ENCODE data around the gene DNAJC4. TPM values are rescaled to one million over a fixed set of nuclear protein-coding genes. Genes with fewer than 3 reads are reported as not detected.

DNAJC4 gene
- total and polyA plus RNA-seq, 3 experiments from 2014 or later, result 25.5 to 28.7 (median 26.4) TPM

DNA sequence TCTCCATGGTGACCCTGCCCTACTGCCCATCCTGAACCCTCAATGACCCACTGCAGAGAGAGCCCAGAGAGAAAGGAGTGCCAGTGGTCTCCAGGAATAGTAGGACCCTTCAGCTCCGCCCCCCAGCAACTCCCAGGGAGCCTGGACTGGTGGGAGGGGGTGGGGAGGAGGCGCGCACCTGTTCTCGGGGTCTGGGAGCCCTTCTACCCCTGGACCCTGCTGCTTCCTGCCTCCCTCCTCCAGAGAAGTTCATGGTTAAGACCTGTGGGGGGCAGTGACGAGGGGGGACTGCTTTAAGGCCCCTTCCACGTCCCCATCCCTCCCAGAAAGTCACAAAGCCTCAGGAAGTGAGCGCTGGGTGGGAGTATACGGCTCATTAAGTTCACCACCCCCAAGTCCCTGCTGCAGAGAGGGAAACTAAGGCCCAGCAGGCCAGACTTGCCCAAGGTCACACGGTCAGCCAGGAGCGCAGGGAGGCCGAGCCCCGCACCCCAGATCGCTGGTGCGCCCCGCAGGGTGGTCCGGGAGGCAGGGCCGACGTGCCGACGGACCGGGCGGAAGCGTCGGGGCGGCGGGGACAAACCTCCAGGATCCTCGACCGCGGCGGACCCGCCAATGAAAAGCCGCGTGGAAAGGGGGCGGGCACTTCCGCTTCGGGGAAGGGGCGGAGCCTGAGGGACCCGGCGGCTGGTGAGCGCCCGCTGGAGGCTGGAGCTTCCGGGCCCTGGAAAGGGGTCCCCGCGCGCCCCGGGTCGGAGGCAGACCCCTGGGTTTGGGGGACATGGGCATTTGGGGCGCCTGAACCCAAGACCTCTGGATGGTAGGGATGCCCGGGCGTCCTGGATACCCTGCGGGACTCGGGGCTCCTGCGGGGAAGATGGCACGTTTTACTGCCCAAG lies 4.5 kb upstream of the DNAJC4 start, which contains the start of the genes NUDT22 and TRPT1:
Gene NUDT22 (plus strand): TSS at position 667 of the 899 bp plus-strand sequence. CDS start 379 bp downstream, outside the sequence.
Gene TRPT1 (minus strand): TSS at position 579 of the 899 bp plus-strand sequence. CDS start 326 bp downstream, at position 253.
- Mint-ChIP-seq H3K36me3 (peaks cover 0 to 24% (median 0%) of the 10 kb centered on the region in 3 donors), H3K4me1 (peaks cover 30 to 51% (median 31%) of the 10 kb centered on the region in 3 donors), H3K9me3 (no peaks in the 10 kb centered on the region), H3K27ac (peak within 1 kb of the TSS; percentile 89 to 96 (median 93)), H3K4me3 (peak within 1 kb of the TSS; percentile 90 to 94 (median 92)), H3K27me3 (no peaks in the 10 kb centered on the region)
- H3K27me3 ChIP-seq (ENCODE audit: insufficient read depth, low read length, poor library complexity, severe bottlenecking), result no peaks in the 10 kb centered on the region
- no peaks in the 10 kb centered on the region for H3K9me3 ChIP-seq (ENCODE audit: low read length)
- peak; percentile 86 to 93 (median 88) for DNase-seq
- peaks cover 35% of the 10 kb centered on the region for H3K4me1 ChIP-seq (ENCODE audit: insufficient read depth, low read length)
- H3K27ac ChIP-seq (ENCODE audit: low read depth, low read length), result peak within 1 kb of the TSS; percentile 88
- ChIA-PET POLR2A (interaction anchor here (0.5 to 6.2 kb wide), 15 partner anchors 10 to 78 kb away, joined by 3 to 69 read pairs (median 4); partner anchors contain the start of genes FERMT3, FKBP2, GPR137 and PPP1R14B), CTCF (interaction anchor here (0.7 to 12.0 kb wide), 16 partner anchors 8 to 78 kb away, joined by 3 to 143 read pairs (median 5); partner anchors contain the start of genes BAD, CATSPERZ, FERMT3 and STIP1)
- H3K36me3 ChIP-seq (ENCODE audit: insufficient read depth, low read length), result peaks cover 9% of the 10 kb centered on the region
- peak within 1 kb of the TSS; percentile 90 for H3K4me3 ChIP-seq (ENCODE audit: low read length)

DNA sequence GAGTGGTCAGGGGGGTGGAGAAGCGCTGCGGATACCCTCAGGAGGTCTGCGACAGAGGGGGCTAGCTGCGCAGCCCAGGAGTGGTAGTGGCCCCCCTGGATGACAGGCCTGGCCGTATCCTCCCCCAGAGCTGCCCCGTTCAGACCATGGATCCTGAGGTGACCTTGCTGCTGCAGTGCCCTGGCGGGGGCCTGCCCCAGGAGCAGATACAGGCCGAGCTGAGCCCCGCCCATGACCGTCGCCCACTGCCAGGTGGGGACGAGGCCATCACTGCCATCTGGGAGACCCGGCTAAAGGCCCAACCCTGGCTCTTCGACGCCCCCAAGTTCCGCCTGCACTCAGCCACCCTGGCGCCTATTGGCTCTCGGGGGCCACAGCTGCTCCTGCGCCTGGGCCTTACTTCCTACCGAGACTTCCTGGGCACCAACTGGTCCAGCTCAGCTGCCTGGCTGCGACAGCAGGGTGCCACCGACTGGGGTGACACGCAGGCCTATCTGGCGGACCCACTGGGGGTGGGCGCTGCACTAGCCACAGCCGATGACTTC lies 3.8 kb upstream of the DNAJC4 start:
- H3K27me3 Mint-ChIP-seq, result no peaks in the 10 kb centered on the region
- ChIA-PET CTCF (interaction anchor here (0.8 to 12.0 kb wide), 13 partner anchors 9 to 78 kb away, joined by 3 to 143 read pairs (median 5); partner anchors contain the start of genes BAD, CATSPERZ, FERMT3 and STIP1), POLR2A (interaction anchor here (0.5 to 6.2 kb wide), 13 partner anchors 9 to 76 kb away, joined by 3 to 69 read pairs (median 7); partner anchors contain the start of genes FERMT3, FKBP2, GPR137 and PPP1R14B)
- peaks cover 32 to 56% (median 36%) of the 10 kb centered on the region in 3 donors for H3K4me1 Mint-ChIP-seq
- H3K36me3 Mint-ChIP-seq, result peaks cover 0 to 18% (median 0%) of the 10 kb centered on the region in 3 donors
- Histone ChIP-seq H3K4me1 (ENCODE audit: insufficient read depth, low read length) (peaks cover 42% of the 10 kb centered on the region), H3K9me3 (ENCODE audit: low read length) (no peaks in the 10 kb centered on the region), H3K4me3 (ENCODE audit: low read length) (peak overlapping the region; percentile 90), H3K27ac (ENCODE audit: low read depth, low read length) (peak overlapping the region; percentile 88), H3K36me3 (ENCODE audit: insufficient read depth, low read length) (peaks cover 5% of the 10 kb centered on the region), H3K27me3 (ENCODE audit: insufficient read depth, low read length, poor library complexity, severe bottlenecking) (no peaks in the 10 kb centered on the region)
- H3K4me3 Mint-ChIP-seq, result peak overlapping the region; percentile 90 to 94 (median 92)
- peak overlapping the region; percentile 79 to 96 (median 89) for H3K27ac Mint-ChIP-seq
- peak; percentile 56 to 78 (median 62) for DNase-seq
- no peaks in the 10 kb centered on the region for H3K9me3 Mint-ChIP-seq

DNA sequence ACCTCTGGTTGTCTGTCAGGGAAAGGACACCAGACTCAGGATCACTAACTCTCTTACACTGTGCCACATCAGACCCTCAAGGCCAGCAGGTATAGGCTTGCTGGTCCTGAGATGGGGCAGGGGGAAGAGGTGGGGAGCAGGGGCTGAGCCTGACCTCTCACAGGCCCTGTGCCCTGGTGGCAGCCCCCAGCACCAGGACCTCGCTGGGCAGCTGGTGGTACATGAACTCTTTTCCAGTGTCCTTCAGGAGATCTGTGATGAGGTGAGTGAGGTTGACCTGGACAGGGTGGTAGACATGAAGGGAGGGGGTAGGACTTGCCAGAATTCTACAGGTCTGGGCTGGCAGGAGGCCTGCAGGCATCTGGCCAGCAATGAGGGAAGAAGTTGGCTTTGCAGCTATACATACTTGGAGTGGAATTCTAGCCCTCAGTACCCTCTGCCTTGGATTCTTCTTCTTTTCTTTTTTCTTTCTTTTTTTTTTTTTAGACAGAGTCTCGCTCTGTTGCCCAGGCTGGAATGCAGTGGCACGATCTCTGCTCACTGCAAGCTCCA lies 2.9 kb upstream of the DNAJC4 start:
- Histone ChIP-seq H3K27me3 (ENCODE audit: insufficient read depth, low read length, poor library complexity, severe bottlenecking) (no peaks in the 10 kb centered on the region), H3K9me3 (ENCODE audit: low read length) (no peaks in the 10 kb centered on the region), H3K36me3 (ENCODE audit: insufficient read depth, low read length) (peaks cover 5% of the 10 kb centered on the region), H3K4me1 (ENCODE audit: insufficient read depth, low read length) (peaks cover 48% of the 10 kb centered on the region), H3K4me3 (ENCODE audit: low read length) (peak overlapping the region; percentile 90), H3K27ac (ENCODE audit: low read depth, low read length) (peak overlapping the region; percentile 88)
- no peak for DNase-seq
- H3K36me3 Mint-ChIP-seq, result peaks cover 0 to 16% (median 0%) of the 10 kb centered on the region in 3 donors
- H3K9me3 Mint-ChIP-seq, result no peaks in the 10 kb centered on the region
- peak overlapping the region; percentile 79 to 96 (median 90) for H3K27ac Mint-ChIP-seq
- peaks cover 35 to 65% (median 43%) of the 10 kb centered on the region in 3 donors for H3K4me1 Mint-ChIP-seq
- no peaks in the 10 kb centered on the region for H3K27me3 Mint-ChIP-seq
- peak overlapping the region; percentile 90 to 94 (median 92) for H3K4me3 Mint-ChIP-seq
- ChIA-PET CTCF (interaction anchor here (1.2 to 12.0 kb wide), 8 partner anchors 9 to 77 kb away, joined by 4 to 143 read pairs (median 6); partner anchors contain the start of genes BAD, CATSPERZ and FERMT3), POLR2A (interaction anchor here (1.9 to 6.2 kb wide), 4 partner anchors 13 to 76 kb away, joined by 8 to 69 read pairs (median 10); partner anchors contain the start of genes FERMT3, FKBP2 and PPP1R14B)

DNA sequence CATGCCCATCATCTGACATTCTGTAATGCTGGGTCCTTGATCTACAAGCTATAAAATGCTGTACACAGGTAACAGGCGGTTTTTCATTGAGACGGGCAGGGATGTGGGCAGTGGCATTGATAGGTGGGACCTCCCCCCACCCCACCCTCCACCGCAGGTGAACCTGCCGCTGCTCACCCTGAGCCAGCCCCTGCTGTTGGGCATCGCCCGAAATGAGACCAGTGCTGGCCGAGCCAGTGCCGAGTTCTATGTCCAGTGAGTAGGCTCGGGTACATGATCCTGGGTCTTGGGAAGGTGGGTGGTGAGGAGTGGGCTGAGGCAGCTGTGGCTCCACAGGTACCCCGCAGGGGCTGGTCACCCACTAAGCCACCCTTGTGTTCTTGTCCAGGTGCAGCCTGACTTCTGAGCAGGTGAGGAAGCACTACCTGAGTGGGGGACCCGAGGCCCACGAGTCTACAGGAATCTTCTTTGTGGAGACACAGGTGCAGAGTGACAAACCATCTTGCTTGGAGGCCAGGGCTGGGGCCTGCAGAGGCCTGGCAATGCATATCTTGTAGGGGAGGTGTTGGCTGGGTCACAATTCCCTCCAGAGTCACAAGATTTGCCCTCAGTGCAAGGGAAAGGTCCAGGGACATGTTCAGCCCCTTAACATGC lies 1.1 kb upstream of the DNAJC4 start:
- peaks cover 0 to 10% (median 0%) of the 10 kb centered on the region in 3 donors for H3K36me3 Mint-ChIP-seq
- peak overlapping the region; percentile 70 for H3K4me3 ChIP-seq (ENCODE audit: low read length)

DNA sequence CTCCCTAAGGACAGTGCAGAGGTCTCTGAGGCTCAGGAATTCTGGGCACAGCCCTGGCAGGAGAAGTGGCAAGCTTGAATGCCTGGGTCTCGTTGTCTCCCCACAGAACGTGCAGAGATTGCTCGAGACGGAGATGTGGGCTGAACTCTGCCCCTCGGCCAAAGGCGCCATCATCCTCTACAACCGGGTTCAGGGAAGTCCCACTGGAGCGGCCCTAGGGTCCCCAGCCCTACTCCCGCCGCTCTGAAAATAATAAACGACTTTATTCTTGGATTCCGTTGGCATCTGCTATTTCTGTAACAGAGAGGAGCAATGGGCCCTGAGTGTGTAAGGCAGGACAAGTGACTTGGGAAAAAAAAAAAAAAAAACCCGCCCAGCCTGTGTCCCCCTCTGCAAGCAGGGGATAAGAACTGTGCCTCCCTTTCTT lies 591 bp upstream of the DNAJC4 start:
- CTCF ChIA-PET, result interaction anchor here (0.9 to 1.6 kb wide), 4 partner anchors 20 to 72 kb away, joined by 3 to 7 read pairs (median 6); partner anchors contain the start of gene FERMT3
- no peaks in the 10 kb centered on the region for H3K9me3 Mint-ChIP-seq
- H3K36me3 Mint-ChIP-seq, result peaks cover 0 to 10% (median 0%) of the 10 kb centered on the region in 3 donors
- peak overlapping the region; percentile 88 to 96 (median 93) for H3K27ac Mint-ChIP-seq
- H3K27me3 Mint-ChIP-seq, result peaks cover 0 to 2% of the 10 kb centered on the region in 2 donors
- POLR2A ChIA-PET, result interaction anchor here (0.5 to 2.1 kb wide), 6 partner anchors 16 to 44 kb away, joined by 3 to 9 read pairs (median 4); partner anchors contain the start of genes FERMT3, PPP1R14B and STIP1
- Histone ChIP-seq H3K4me3 (ENCODE audit: low read length) (peak overlapping the region; percentile 70), H3K4me1 (ENCODE audit: insufficient read depth, low read length) (peaks cover 59% of the 10 kb centered on the region), H3K36me3 (ENCODE audit: insufficient read depth, low read length) (no peaks in the 10 kb centered on the region), H3K27me3 (ENCODE audit: insufficient read depth, low read length, poor library complexity, severe bottlenecking) (no peaks in the 10 kb centered on the region), H3K27ac (ENCODE audit: low read depth, low read length) (peak overlapping the region; percentile 83), H3K9me3 (ENCODE audit: low read length) (no peaks in the 10 kb centered on the region)
- peaks cover 40 to 69% (median 53%) of the 10 kb centered on the region in 3 donors for H3K4me1 Mint-ChIP-seq
- DNase-seq, result no peak
- peak overlapping the region; percentile 85 to 97 (median 88) for H3K4me3 Mint-ChIP-seq

More for the DNA sequence above, 1.1 kb upstream of the DNAJC4 start:
- ChIA-PET CTCF (interaction anchor here (0.9 to 1.6 kb wide), 5 partner anchors 21 to 72 kb away, joined by 3 to 7 read pairs (median 5); partner anchors contain the start of gene FERMT3), POLR2A (interaction anchor here (0.5 to 1.6 kb wide), 6 partner anchors 12 to 43 kb away, joined by 3 to 9 read pairs (median 4); partner anchors contain the start of genes FKBP2, PPP1R14B and STIP1)
- DNase-seq, result peak in 1 of 5 donors; percentile 46
- peak overlapping the region in 7 of 8 donors; percentile 86 to 96 (median 93) for H3K27ac Mint-ChIP-seq
- Histone ChIP-seq H3K27ac (ENCODE audit: low read depth, low read length) (peak overlapping the region; percentile 83), H3K9me3 (ENCODE audit: low read length) (no peaks in the 10 kb centered on the region), H3K27me3 (ENCODE audit: insufficient read depth, low read length, poor library complexity, severe bottlenecking) (no peaks in the 10 kb centered on the region), H3K4me1 (ENCODE audit: insufficient read depth, low read length) (peaks cover 59% of the 10 kb centered on the region), H3K36me3 (ENCODE audit: insufficient read depth, low read length) (peaks cover 2% of the 10 kb centered on the region)
- peaks cover 41 to 72% (median 53%) of the 10 kb centered on the region in 3 donors for H3K4me1 Mint-ChIP-seq
- H3K27me3 Mint-ChIP-seq, result peaks cover 0 to 2% of the 10 kb centered on the region in 2 donors
- H3K9me3 Mint-ChIP-seq, result no peaks in the 10 kb centered on the region
- peak overlapping the region; percentile 85 to 97 (median 88) for H3K4me3 Mint-ChIP-seq

DNA sequence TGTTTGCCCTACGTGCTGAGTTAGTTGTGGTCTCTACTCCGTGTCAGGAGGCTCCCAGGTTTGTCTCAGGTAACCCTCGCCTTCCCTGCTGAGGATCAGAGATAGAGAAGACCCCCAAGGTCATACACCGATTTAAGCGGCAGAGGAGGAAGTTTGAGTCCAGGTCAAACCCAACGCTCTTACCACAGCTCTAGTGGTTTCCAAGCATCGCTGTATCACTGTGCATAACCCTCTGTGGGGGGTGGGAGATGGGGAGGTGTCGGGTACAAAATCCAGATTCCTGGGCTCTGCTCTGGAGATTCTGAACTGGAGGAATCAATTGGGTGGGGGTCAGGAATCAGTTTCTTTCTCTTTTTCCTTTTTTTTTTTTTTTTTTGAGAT lies 627 bp downstream of the DNAJC4 start:
- peak overlapping the region; percentile 70 for H3K4me3 ChIP-seq (ENCODE audit: low read length)
- H3K36me3 Mint-ChIP-seq, result peaks cover 0 to 13% (median 0%) of the 10 kb centered on the region in 3 donors
- POLR2A ChIA-PET, result interaction anchor here (0.8 to 2.1 kb wide), 4 partner anchors 10 to 26 kb away, joined by 3 to 5 read pairs (median 4); partner anchors contain the start of genes FERMT3 and FKBP2
- peaks cover 0 to 2% of the 10 kb centered on the region in 2 donors for H3K27me3 Mint-ChIP-seq
- H3K27ac Mint-ChIP-seq, result peak overlapping the region; percentile 89 to 96 (median 93)
- DNase-seq, result no peak
- CTCF ChIA-PET, result interaction anchor here (0.9 to 1.6 kb wide), 3 partner anchors 23 to 74 kb away, joined by 3 to 7 read pairs (median 4); no protein-coding TSS in a partner anchor
- H3K9me3 Mint-ChIP-seq, result no peaks in the 10 kb centered on the region
- H3K4me1 ChIP-seq (ENCODE audit: insufficient read depth, low read length), result peaks cover 58% of the 10 kb centered on the region
- H3K27ac ChIP-seq (ENCODE audit: low read depth, low read length), result peak overlapping the region; percentile 83
- H3K27me3 ChIP-seq (ENCODE audit: insufficient read depth, low read length, poor library complexity, severe bottlenecking), result no peaks in the 10 kb centered on the region
- H3K36me3 ChIP-seq (ENCODE audit: insufficient read depth, low read length), result no peaks in the 10 kb centered on the region
- H3K4me1 Mint-ChIP-seq, result peaks cover 39 to 67% (median 60%) of the 10 kb centered on the region in 3 donors
- no peaks in the 10 kb centered on the region for H3K9me3 ChIP-seq (ENCODE audit: low read length)
- H3K4me3 Mint-ChIP-seq, result peak overlapping the region; percentile 85 to 97 (median 88)

Data from CD8-positive, alpha-beta memory T cell (primary cell).